A549 (cell line): ENCODE data around the gene ATF2.

Experiments
- CTCF ChIP-seq: fragments of >200 bp; sonication (Bioruptor Twin); formaldehyde crosslinking; IDR thresholded peaks from 3 replicates; pipeline ENCODE4 v1.5.1; 2016
- EP300 ChIP-seq, 2 experiments: fragments of >200 bp; sonication (Bioruptor Twin); formaldehyde crosslinking; IDR thresholded peaks; 2 replicates in 1 of 2; 3 replicates in 1 of 2; pipeline ENCODE4 v1.6.1; 2016 to 2017
- ESRRA ChIP-seq: fragments of 150-350 bp; IDR thresholded peaks from 2 replicates; pipeline ENCODE4 v1.6.1; 2014; ENCODE audit warnings: mild to moderate bottlenecking, low read length, borderline replicate concordance
- POLR2A ChIP-seq: IDR thresholded peaks from 2 replicates; pipeline ENCODE4 v1.6.1; 2012; ENCODE audit warnings: mild to moderate bottlenecking, low read length
- RAD21 ChIP-seq, 2 experiments: fragments of >200 bp in 1 of 2; sonication (Bioruptor Twin) in 1 of 2; formaldehyde crosslinking in 1 of 2; IDR thresholded peaks in 1 of 2; conservative IDR thresholded peaks in 1 of 2; 2 replicates in 1 of 2; 3 replicates in 1 of 2; pipeline ENCODE4 v1.6.1; 2012 to 2018; ENCODE audit warnings: inconsistent platforms in 1 of 2
- RARB ChIP-seq: fragments of 250-450 bp; sonication (Bioruptor Pico); IDR thresholded peaks from 2 replicates; pipeline ENCODE4 v1.8.0; 2021; ENCODE audit warnings: mild to moderate bottlenecking, moderate library complexity
- ZFP36 ChIP-seq: fragments of 450-650 bp; IDR thresholded peaks from 2 replicates; pipeline ENCODE4 v1.6.1; 2014; ENCODE audit warnings: borderline replicate concordance; ENCODE audit not compliant: partially characterized antibody
- ZNF302 ChIP-seq: fragments of 250-450 bp; sonication (Bioruptor Pico); IDR thresholded peaks from 2 replicates; pipeline ENCODE4 v1.9.0; 2021; ENCODE audit warnings: inconsistent platforms, mild to moderate bottlenecking, moderate library complexity
- TF ChIP-seq, protein P1 (sequence below): fragments of 200-600 bp; sonication (generic); IDR thresholded peaks from 2 replicates; pipeline ENCODE4 v1.6.1; 2016; ENCODE audit warnings: antibody characterized with exemption, mild to moderate bottlenecking, moderate library complexity
- TF ChIP-seq, protein P2 (sequence below): fragments of 450-650 bp; IDR thresholded peaks from 2 replicates; pipeline ENCODE4 v1.6.1; 2014; ENCODE audit warnings: antibody characterized with exemption

GRCh38 chr2:175147186-175147585 lies 20.8 kb downstream of the ATF2 start:
- TF ChIP-seq ZNF302 (CRISPR knock-in tag) (no peak), ZFP36 (no peak), ESRRA (no peak), EP300 (IDR thresholded peaks at IDR 0.05) (no peak), RARB (CRISPR knock-in tag) (no peak), RAD21 (conservative IDR thresholded peaks at IDR 0.05 in 1 of 2, IDR thresholded peaks at IDR 0.05 in 1 of 2) (no peak), POLR2A (no peak), CTCF (no peak)
- TF ChIP-seq, protein P1, sequence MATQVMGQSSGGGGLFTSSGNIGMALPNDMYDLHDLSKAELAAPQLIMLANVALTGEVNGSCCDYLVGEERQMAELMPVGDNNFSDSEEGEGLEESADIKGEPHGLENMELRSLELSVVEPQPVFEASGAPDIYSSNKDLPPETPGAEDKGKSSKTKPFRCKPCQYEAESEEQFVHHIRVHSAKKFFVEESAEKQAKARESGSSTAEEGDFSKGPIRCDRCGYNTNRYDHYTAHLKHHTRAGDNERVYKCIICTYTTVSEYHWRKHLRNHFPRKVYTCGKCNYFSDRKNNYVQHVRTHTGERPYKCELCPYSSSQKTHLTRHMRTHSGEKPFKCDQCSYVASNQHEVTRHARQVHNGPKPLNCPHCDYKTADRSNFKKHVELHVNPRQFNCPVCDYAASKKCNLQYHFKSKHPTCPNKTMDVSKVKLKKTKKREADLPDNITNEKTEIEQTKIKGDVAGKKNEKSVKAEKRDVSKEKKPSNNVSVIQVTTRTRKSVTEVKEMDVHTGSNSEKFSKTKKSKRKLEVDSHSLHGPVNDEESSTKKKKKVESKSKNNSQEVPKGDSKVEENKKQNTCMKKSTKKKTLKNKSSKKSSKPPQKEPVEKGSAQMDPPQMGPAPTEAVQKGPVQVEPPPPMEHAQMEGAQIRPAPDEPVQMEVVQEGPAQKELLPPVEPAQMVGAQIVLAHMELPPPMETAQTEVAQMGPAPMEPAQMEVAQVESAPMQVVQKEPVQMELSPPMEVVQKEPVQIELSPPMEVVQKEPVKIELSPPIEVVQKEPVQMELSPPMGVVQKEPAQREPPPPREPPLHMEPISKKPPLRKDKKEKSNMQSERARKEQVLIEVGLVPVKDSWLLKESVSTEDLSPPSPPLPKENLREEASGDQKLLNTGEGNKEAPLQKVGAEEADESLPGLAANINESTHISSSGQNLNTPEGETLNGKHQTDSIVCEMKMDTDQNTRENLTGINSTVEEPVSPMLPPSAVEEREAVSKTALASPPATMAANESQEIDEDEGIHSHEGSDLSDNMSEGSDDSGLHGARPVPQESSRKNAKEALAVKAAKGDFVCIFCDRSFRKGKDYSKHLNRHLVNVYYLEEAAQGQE = no peak
- TF ChIP-seq, protein P2, sequence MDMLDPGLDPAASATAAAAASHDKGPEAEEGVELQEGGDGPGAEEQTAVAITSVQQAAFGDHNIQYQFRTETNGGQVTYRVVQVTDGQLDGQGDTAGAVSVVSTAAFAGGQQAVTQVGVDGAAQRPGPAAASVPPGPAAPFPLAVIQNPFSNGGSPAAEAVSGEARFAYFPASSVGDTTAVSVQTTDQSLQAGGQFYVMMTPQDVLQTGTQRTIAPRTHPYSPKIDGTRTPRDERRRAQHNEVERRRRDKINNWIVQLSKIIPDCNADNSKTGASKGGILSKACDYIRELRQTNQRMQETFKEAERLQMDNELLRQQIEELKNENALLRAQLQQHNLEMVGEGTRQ = no peak
